ENCODE data around the gene KDM4F.

GRCh38 chr11:95098826-95099225, 49.6 kb downstream of the KDM4F start:
- TF ChIP-seq POLR2A (IDR thresholded peaks at IDR 0.05; ENCODE audit: borderline replicate concordance, extremely low read depth, insufficient read depth, insufficient read length) (no peak), CTCF (IDR thresholded peaks at IDR 0.05 in 2 of 3, conservative IDR thresholded peaks at IDR 0.05 in 1 of 3; ENCODE audit: borderline replicate concordance in 1 of 3, insufficient read depth in 1 of 3, low read depth in 2 of 3, low read length in 2 of 3) (no peak)

All from HCT116 (cell line).